A172 (cell line): ENCODE measurements around the gene NUP98. TPM values are rescaled to one million over a fixed set of nuclear protein-coding genes. Genes with fewer than 3 reads are reported as not detected.
"Not testable (repeated sequence)": the region's sequence is repeated elsewhere in the genome, so short reads cannot be mapped to it uniquely, and the experiment has no call there.

Experiments
- DNase-seq: peaks from one replicate; pipeline ENCODE4 v3.0.0-alpha.2; 2015; ENCODE audit warnings: low spot score
- total RNA-seq: library from RNA; depleted of rRNA; stranded (reverse); fragments of >200 nt; shearing (Covaris generic); gene quantifications from 2 replicates; pipeline ENCODE4 v1.2.3, GENCODE V29; 2014

NUP98 gene
- total RNA-seq, 1 experiment from 2014 or later = 96.6 TPM

DNA sequence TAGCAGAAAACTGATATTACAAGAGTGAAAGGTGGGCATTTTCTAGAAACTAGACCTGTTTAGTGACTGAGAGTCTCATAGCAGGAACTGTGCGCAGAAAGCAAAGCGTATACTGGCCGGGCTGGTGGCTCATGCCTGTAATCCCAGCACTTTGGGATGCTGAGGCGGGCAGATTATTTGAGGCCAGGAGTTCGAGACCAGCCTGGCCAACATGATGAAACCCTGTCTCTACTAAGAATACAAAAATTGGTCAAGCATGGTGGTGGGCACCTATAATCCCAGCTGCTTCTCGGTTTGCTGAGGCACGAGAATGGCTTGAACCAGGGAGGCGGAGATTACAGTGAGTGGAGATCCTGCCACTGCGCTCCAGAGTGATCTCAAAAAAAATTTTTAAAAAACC, 1.8 kb upstream of the NUP98 start:
- no peak for DNase-seq

DNA sequence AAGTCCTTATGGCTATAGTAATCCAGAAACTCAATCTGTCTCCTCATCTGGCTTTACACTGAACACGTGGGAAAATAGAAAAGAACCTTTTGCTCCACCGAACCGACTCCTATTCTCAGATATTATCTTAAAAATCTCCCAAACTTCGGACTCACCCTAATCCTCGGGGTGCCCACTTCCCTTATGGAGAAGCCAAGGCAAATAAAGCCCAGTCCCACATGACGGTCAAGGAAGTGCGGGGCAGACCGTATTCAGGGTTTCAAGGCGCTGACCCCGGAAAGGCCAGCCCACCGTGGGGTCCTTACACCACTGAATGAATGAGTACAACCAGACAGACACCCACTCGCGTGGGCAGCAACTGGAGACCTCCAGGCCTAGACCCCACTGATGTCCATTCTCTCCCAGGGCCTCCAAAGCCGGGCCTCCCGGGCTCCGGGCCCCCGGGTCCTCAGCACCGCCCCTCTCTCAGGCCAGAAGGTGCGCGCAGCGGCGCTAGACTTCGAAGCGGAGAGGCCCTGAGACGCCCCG, 489 bp downstream of the NUP98 start:
- DNase-seq = no peak

DNA sequence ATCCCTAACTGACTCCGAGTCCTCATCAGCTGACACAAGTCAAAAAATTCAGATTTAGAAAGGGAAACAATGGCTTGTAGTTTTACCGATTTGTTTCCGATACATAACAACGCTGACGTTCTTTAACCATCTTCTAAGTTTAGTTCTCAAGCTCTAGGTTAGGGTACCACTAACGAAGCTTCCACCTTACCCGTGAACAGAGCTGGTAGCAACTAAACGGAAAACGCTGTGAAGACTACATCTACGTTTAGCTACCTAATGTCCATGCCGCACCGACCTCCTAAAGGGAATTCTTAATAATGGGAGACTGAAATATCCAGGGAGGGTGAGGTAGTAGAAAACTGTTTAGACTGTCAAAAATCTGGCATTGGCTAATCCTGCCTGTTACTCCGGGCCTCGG, 1.0 kb downstream of the NUP98 start:
- DNase-seq = no peak

- DNase-seq = no peak
Measured at GRCh38 chr11:3796002-3796311, 1.4 kb downstream of the NUP98 start.

GRCh38 chr11:3795131-3796001, 2.0 kb downstream of the NUP98 start:
- DNase-seq = no peak

DNA sequence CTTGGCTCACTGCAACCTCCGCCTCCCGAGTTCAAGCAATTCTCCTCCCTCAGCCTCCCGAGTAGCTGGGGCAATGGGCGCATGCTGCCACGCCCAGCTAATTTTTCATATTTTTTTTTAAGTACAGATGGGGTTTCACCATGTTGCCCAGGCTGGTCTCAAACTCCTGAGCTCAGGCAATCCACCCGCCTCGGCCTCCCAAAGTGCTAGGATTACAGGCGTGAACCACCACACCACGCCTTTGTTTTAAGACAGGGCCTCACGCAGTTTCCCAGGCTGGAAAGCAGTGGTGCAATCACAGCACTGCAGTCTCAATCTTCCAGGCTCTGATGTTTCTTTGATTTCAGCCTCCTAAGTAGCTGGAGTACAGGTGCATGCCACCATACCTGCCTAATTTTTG, 3.0 kb downstream of the NUP98 start:
- not testable (repeated sequence) for DNase-seq

- DNase-seq = no peak
Measured at GRCh38 chr11:3786781-3787428, 10.4 kb downstream of the NUP98 start.

- DNase-seq = no peak
Measured at GRCh38 chr11:3783611-3784010, 13.7 kb downstream of the NUP98 start.

GRCh38 chr11:3782963-3783362, 14.4 kb downstream of the NUP98 start:
- DNase-seq = no peak

GRCh38 chr11:3781423-3781822, 15.9 kb downstream of the NUP98 start:
- DNase-seq = no peak

- DNase-seq = no peak
Measured at GRCh38 chr11:3775736-3776406, 21.5 kb downstream of the NUP98 start.

GRCh38 chr11:3773180-3773579, 24.2 kb downstream of the NUP98 start:
- no peak for DNase-seq

GRCh38 chr11:3767536-3767935, 29.8 kb downstream of the NUP98 start:
- no peak for DNase-seq

DNA sequence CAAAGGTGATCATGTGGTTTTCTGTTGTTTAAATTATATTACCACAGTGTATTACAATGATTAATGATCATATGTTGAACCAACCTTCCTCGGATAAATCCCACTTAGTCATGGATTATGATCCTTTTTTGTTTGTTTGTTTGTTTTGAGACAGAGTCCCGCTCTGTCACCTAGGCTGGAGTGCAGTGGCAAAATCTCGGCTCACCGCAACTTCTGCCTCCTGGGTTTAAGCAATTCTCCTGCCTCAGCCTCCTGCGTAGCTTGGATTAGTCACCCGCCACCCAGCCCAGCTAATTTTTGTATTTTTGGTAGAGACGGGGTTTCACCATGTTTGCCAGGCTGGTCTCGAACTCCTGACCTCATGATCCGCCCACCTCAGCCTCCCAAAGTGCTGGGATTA, 30.5 kb downstream of the NUP98 start:
- not testable (repeated sequence) for DNase-seq

DNA sequence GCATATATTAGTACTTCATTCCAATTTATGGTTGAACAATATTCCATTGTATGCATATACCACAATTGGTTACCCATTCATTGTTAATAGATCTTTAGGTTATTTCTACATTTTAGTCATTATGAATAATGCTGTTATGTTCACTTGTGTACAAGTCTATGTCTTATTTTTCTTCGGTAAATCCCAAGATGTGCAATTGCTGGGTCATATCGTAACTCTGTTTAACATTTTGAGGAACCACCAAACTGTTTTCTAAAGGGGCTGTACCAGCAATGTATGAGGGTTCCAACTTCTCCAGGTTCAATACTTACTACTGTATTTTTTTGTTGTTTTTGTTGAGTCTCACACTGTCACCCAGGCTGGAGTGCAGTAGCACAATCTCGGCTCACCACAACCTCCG, 33.1 kb downstream of the NUP98 start:
- no peak for DNase-seq

DNA sequence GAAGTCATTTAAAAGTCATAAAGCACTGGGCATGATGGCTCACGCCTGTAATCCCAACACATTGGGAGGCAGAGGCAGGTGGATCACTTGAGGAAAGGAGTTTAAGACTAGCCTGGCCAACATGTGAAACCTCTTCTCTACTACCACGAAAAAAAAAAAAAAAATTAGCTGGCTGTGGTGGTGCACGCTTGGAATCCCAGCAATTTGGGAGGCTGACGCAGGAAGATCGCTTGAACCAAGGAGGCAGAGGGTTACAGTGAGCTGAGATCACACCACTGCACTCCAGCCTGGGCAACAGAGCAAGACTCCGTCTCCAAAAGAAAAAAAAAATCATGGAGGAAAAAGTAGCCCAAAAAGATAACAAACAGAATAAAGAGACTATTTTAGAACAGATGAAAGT, 42.2 kb downstream of the NUP98 start:
- no peak for DNase-seq

- DNase-seq = no peak
Measured at GRCh38 chr11:3753110-3753509, 44.2 kb downstream of the NUP98 start.

- DNase-seq = no peak
Measured at GRCh38 chr11:3747704-3748103, 49.6 kb downstream of the NUP98 start.

GRCh38 chr11:3745161-3745560, 52.2 kb downstream of the NUP98 start:
- DNase-seq = no peak

- no peak for DNase-seq
Measured at GRCh38 chr11:3738723-3739122, 58.6 kb downstream of the NUP98 start.

DNA sequence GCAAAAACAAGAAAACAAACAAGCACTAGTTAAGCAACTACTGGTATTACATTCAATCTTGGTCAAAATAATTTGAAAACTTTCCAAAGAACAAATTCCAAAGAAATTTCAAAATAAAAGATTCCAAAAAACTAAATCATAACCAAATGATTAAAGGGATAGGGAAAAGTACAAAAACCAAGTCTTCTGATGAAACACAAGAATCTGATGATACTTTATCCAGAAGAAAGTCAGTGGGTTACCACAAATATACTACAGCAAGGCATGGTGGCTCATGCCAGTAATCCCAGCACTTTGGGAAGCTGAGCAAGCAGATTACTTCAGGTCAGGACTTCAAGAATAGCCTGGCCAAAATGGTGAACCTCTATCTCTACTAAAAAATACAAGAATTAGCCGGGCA, 59.1 kb downstream of the NUP98 start:
- no peak for DNase-seq

DNA sequence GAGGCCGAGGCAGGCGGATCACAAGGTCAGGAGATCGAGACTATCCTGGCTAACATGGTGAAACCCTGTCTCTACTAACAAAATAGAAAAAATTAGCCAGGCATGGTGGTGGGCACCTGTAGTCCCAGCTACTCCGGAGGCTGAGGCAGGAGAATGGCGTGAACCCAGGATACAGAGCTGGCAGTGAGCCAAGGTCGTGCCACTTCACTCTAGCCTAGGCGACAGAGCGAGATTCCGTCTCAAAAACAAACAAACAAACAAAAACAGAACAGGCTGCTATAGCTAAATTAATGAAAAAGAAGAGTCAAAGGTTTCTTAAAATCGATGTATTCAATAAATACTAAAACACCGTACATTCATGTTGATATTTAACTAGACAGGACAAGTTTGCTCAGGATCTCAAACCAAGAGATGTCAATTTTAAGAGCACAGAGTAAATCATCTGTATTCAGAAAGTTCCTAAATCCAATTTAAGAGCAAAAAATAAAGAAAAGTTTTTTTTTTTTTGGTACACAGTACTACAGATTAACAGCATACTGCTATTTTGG, 59.9 kb downstream of the NUP98 start:
- DNase-seq = no peak
